ENCODE measurements around the gene UBAC2.

- TF ChIP-seq POLR2A (IDR thresholded peaks at IDR 0.05; ENCODE audit: control extremely low read depth in 1 of 2, low read depth in 2 of 2, low read length in 2 of 2) = no peak
- TF ChIP-seq TAF1 (IDR thresholded peaks at IDR 0.05; ENCODE audit: low read depth, low read length) = no peak
- no peak for TF ChIP-seq CBX5 (IDR thresholded peaks at IDR 0.05; ENCODE audit: low read depth, low read length)
- no peak for TF ChIP-seq CHD2 (IDR thresholded peaks at IDR 0.05; ENCODE audit: low read length)
- no peak for TF ChIP-seq TEAD4 (IDR thresholded peaks at IDR 0.05; ENCODE audit: low read depth, low read length)
These were observed 51.3 kb downstream of the UBAC2 start for GRCh38 chr13:99251921-99252320.
